IMR-90 (cell line): Measurements from ENCODE around the gene TNS1. TPM values are rescaled to one million over a fixed set of nuclear protein-coding genes. Genes with fewer than 3 reads are reported as not detected.

Experiments used
- ATAC-seq: fragments of 200-7000 bp; cut with Tn5 transposase; 2 replicates; pipeline ENCODE4 v1.9.1; 2020; ENCODE audit warnings: low read depth, mild to moderate bottlenecking, moderate library complexity
- BruUV-seq: library from RNA; stranded (reverse); fragments of 400-500 nt; replicated peaks from 2 replicates; lab custom pipeline; 2021; lab: Mats Ljungman, UMichigan
- CTCF ChIA-PET: fragments of 300-600 bp; formaldehyde crosslinking; extraction: SDS; loops from one replicate; lab custom pipeline; 2021; ENCODE audit warnings: antibody characterized with exemption; lab: Yijun Ruan, JAX
- POLR2A ChIA-PET: fragments of 300-600 bp; sonication (Branson Sonifier 250); formaldehyde crosslinking; loops from one replicate; lab custom pipeline; 2022; ENCODE audit warnings: antibody characterized with exemption; ENCODE audit not compliant: unreplicated experiment; lab: Charles Lee
- DNase-seq: peaks from one replicate; pipeline ENCODE4 v3.0.0; 2013
- H2AFZ ChIP-seq: replicated peaks from 2 replicates; pipeline ENCODE3; 2013; ENCODE audit warnings: low read length, mild to moderate bottlenecking; ENCODE audit not compliant: poor library complexity
- H2AK5ac ChIP-seq: 2 replicates; pipeline ENCODE4 v1.6.1; 2013; ENCODE audit warnings: low read depth, low read length, inconsistent platforms
- H2AK9ac ChIP-seq: replicated peaks from 2 replicates; pipeline ENCODE3; 2013; ENCODE audit warnings: mild to moderate bottlenecking, low read depth, low read length, moderate library complexity; ENCODE audit not compliant: poor library complexity
- H2BK120ac ChIP-seq: 2 replicates; pipeline ENCODE4 v1.6.1; 2013; ENCODE audit warnings: low read depth, low read length, inconsistent platforms
- H2BK15ac ChIP-seq: 3 replicates; pipeline ENCODE4 v1.6.1; 2013; ENCODE audit warnings: low read depth, low read length, inconsistent platforms
- H2BK20ac ChIP-seq: 2 replicates; pipeline ENCODE4 v1.6.1; 2013; ENCODE audit warnings: low read depth, mild to moderate bottlenecking, inconsistent platforms, low read length, moderate library complexity
- H2BK5ac ChIP-seq: 2 replicates; pipeline ENCODE4 v1.6.1; 2013; ENCODE audit warnings: mild to moderate bottlenecking, low read depth, low read length, inconsistent platforms; ENCODE audit not compliant: poor library complexity, severe bottlenecking
- H3K14ac ChIP-seq: replicated peaks from 2 replicates; pipeline ENCODE4 v1.6.1; 2013; ENCODE audit warnings: low read depth, low read length, inconsistent platforms
- H3K18ac ChIP-seq: 2 replicates; pipeline ENCODE4 v1.6.1; 2013; ENCODE audit warnings: low read depth, low read length, control low read depth
- H3K23ac ChIP-seq: 2 replicates; pipeline ENCODE4 v1.6.1; 2013; ENCODE audit warnings: low read depth, low read length, inconsistent platforms
- H3K27ac ChIP-seq: 2 replicates; pipeline ENCODE4 v1.5.1; 2013; ENCODE audit warnings: mild to moderate bottlenecking, control low read depth, low read length; ENCODE audit not compliant: insufficient read depth
- H3K27me3 ChIP-seq: 2 replicates; pipeline ENCODE4 v1.6.1; 2013; ENCODE audit warnings: low read length; ENCODE audit not compliant: control insufficient read depth, insufficient read depth
- H3K36me3 ChIP-seq: 2 replicates; pipeline ENCODE4 v1.6.1; 2013; ENCODE audit warnings: low read length, mixed read lengths; ENCODE audit not compliant: control insufficient read depth, insufficient read depth
- H3K4ac ChIP-seq: 2 replicates; pipeline ENCODE4 v1.6.1; 2013; ENCODE audit warnings: low read depth, low read length, inconsistent platforms
- H3K4me1 ChIP-seq: 2 replicates; pipeline ENCODE4 v1.6.1; 2013; ENCODE audit warnings: low read length, mixed read lengths; ENCODE audit not compliant: control insufficient read depth, insufficient read depth
- H3K4me2 ChIP-seq: 2 replicates; pipeline ENCODE4 v1.6.1; 2013; ENCODE audit warnings: low read depth, mild to moderate bottlenecking, control low read depth, low read length, moderate library complexity
- H3K4me3 ChIP-seq: 2 replicates; pipeline ENCODE4 v1.5.1; 2013; ENCODE audit warnings: low read depth, mild to moderate bottlenecking, control low read depth, low read length, moderate library complexity; ENCODE audit not compliant: insufficient read depth
- H3K56ac ChIP-seq: 2 replicates; pipeline ENCODE4 v1.6.1; 2013; ENCODE audit warnings: low read length, inconsistent platforms; ENCODE audit not compliant: insufficient read depth; ENCODE audit errors: extremely low read depth
- H3K79me1 ChIP-seq, 2 experiments: 2 replicates each; pipeline ENCODE4 v1.6.1; 2013; ENCODE audit warnings: low read length in 2 of 2, inconsistent platforms in 1 of 2, low read depth in 1 of 2
- H3K9ac ChIP-seq: 2 replicates; pipeline ENCODE4 v1.6.1; 2013; ENCODE audit warnings: low read depth, low read length, control low read depth
- H3K9me1 ChIP-seq: 2 replicates; pipeline ENCODE4 v1.6.1; 2013; ENCODE audit warnings: low read length, inconsistent platforms; ENCODE audit not compliant: insufficient read depth
- H3K9me3 ChIP-seq: 2 replicates; pipeline ENCODE4 v1.6.1; 2013; ENCODE audit warnings: low read length; ENCODE audit not compliant: control insufficient read depth, insufficient read depth
- H4K20me1 ChIP-seq: 2 replicates; pipeline ENCODE4 v1.6.1; 2013; ENCODE audit warnings: low read length, inconsistent platforms; ENCODE audit not compliant: insufficient read depth
- H4K5ac ChIP-seq: 2 replicates; pipeline ENCODE4 v1.6.1; 2013; ENCODE audit warnings: mild to moderate bottlenecking, low read depth, low read length, control low read depth
- H4K8ac ChIP-seq, 2 experiments: 2 replicates each; pipeline ENCODE4 v1.6.1; 2013; ENCODE audit warnings: low read depth in 2 of 2, low read length in 2 of 2, control low read depth in 1 of 2, inconsistent platforms in 1 of 2
- H4K91ac ChIP-seq: 2 replicates; pipeline ENCODE4 v1.6.1; 2013; ENCODE audit warnings: low read depth, low read length, inconsistent platforms; ENCODE audit not compliant: insufficient read depth
- BHLHE40 ChIP-seq: fragments of 150-350 bp; IDR thresholded peaks from 2 replicates; pipeline ENCODE4 v1.6.1; 2016; ENCODE audit warnings: mild to moderate bottlenecking, low read depth, low read length
- CEBPB ChIP-seq: IDR thresholded peaks from 2 replicates; pipeline ENCODE4 v1.6.1; 2012; ENCODE audit warnings: low read depth, low read length, improper control_type of control experiment
- CHD1 ChIP-seq: IDR thresholded peaks from 2 replicates; pipeline ENCODE4 v1.6.1; 2012; ENCODE audit warnings: low read depth, low read length, improper control_type of control experiment
- FOS ChIP-seq: fragments of 150-350 bp; IDR thresholded peaks from 2 replicates; pipeline ENCODE4 v1.6.1; 2016; ENCODE audit warnings: low read depth, low read length
- MAFK ChIP-seq: IDR thresholded peaks from 2 replicates; pipeline ENCODE4 v1.6.1; 2012; ENCODE audit warnings: low read depth, low read length, improper control_type of control experiment
- MAZ ChIP-seq: IDR thresholded peaks from 2 replicates; pipeline ENCODE4 v1.6.1; 2012; ENCODE audit warnings: low read depth, mild to moderate bottlenecking, low read length, improper control_type of control experiment, moderate library complexity, borderline replicate concordance
- NFE2L2 ChIP-seq: fragments of 150-350 bp; IDR thresholded peaks from 2 replicates; pipeline ENCODE4 v1.6.1; 2016; ENCODE audit warnings: low read depth, mild to moderate bottlenecking, low read length
- POLR2A ChIP-seq: IDR thresholded peaks from 2 replicates; pipeline ENCODE4 v1.6.1; 2012; ENCODE audit warnings: mild to moderate bottlenecking, low read depth, low read length
- RAD21 ChIP-seq: IDR thresholded peaks from 2 replicates; pipeline ENCODE4 v1.6.1; 2012; ENCODE audit warnings: low read length, improper control_type of control experiment
- RCOR1 ChIP-seq: IDR thresholded peaks from 2 replicates; pipeline ENCODE4 v1.6.1; 2012; ENCODE audit warnings: mild to moderate bottlenecking, low read length, improper control_type of control experiment; ENCODE audit not compliant: insufficient replicate concordance
- SMC3 ChIP-seq: fragments of 150-350 bp; IDR thresholded peaks from 2 replicates; pipeline ENCODE4 v1.6.1; 2016; ENCODE audit warnings: low read depth, mild to moderate bottlenecking, antibody characterized with exemption, low read length, moderate library complexity
- WGBS, 2 experiments: methylation state at CpG; one replicate each; pipeline versions ENCODE4 v1.1.5 to v1.1.7; 2013; ENCODE audit warnings: missing lambda C conversion rate in 2 of 2; ENCODE audit not compliant: insufficient read length in 1 of 2; ENCODE audit errors: extremely low coverage in 2 of 2; 5-methylcytosine and 5-hydroxymethylcytosine counted together
- dilution Hi-C: fragments of 300-500 bp; cut with HindIII; formaldehyde crosslinking; loops from one replicate; pipeline ENCODE4 v1.14.3; 2018; ENCODE audit warnings: low sequenced_read_pairs; ENCODE audit not compliant: unreplicated experiment
- in situ Hi-C: fragments of 300-500 bp; cut with MboI; formaldehyde crosslinking; loops from 3 replicates; pipeline ENCODE4 v1.14.3; 2019; ENCODE audit warnings: low sequenced_read_pairs, inconsistent platforms, mixed read lengths
- intact Hi-C: fragments of 100-400 bp; cut with micrococcal nuclease; formaldehyde crosslinking; loops from 2 replicates; pipeline ENCODE4 v1.10.0; 2022
- polyA plus RNA-seq, 3 experiments: library from polyadenylated mRNA; depleted of rRNA; stranded (reverse); fragments of >200 nt; gene quantifications; 2 replicates each; pipeline ENCODE4 v1.2.3, GENCODE V29; 2012; ENCODE audit warnings: low replicate concordance in 1 of 3
- total RNA-seq: library from RNA; depleted of rRNA; stranded (reverse); fragments of >200 nt; gene quantifications from 2 replicates; pipeline ENCODE4 v1.2.3, GENCODE V29; 2012
- TF ChIP-seq, protein P1 (sequence below): fragments of 150-350 bp; IDR thresholded peaks from 2 replicates; pipeline ENCODE4 v1.6.1; 2016; ENCODE audit warnings: low read depth, mild to moderate bottlenecking, low read length, moderate library complexity, borderline replicate concordance
- TF ChIP-seq, protein P2 (sequence below): fragments of 150-350 bp; IDR thresholded peaks from 2 replicates; pipeline ENCODE4 v1.6.1; 2017; ENCODE audit warnings: mild to moderate bottlenecking, antibody characterized with exemption, low read length, low read depth
- TF ChIP-seq, protein P3 (sequence below): conservative IDR thresholded peaks from 2 replicates; pipeline ENCODE4 v1.5.1; 2012; ENCODE audit warnings: mild to moderate bottlenecking, low read depth, low read length, improper control_type of control experiment

Gene TNS1
- total and polyA plus RNA-seq, 2 of the 4 experiments (the other 2 are of a cell fraction) = 41.1 to 45.2 TPM

DNA sequence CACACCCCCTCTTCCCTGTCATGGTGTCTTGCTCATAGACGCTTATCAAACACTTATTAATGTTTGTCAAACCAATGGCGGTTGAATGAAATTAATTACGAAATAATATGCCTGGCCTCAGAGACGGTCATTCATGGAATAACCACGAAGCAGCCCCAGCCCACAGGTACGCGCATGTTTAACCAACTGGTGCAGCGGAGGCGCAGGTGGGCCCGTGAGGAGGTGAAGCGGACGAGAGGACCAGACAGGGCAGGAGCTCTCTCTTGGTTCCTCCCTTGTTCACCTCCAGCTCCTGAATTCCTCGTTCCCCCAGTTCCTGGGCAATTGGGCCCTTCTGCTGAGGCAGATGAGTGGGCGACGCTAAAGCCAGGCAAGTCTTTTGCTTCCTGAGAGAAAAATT is 169.8 kb downstream of the TNS1 start:
- DNase-seq (no peak), ATAC-seq (no peak)
- Histone ChIP-seq H3K4ac (no peak overlapping the region), H3K9me1 (peaks cover 17% of the 10 kb centered on the region; the same call in 1 of the 2 replicates), H2BK5ac (no peak overlapping the region), H2BK15ac (no peak overlapping the region), H4K20me1 (peaks cover 18% of the 10 kb centered on the region), H3K4me2 (no peak overlapping the region), H3K56ac (no peak overlapping the region), H3K18ac (no peak overlapping the region), H3K27me3 (no peaks in the 10 kb centered on the region), H2BK120ac (no peak overlapping the region), H2BK20ac (no peak overlapping the region), H3K23ac (no peak overlapping the region), H3K9ac (no peak overlapping the region), H4K8ac (no peak overlapping the region), H3K14ac (no peak overlapping the region), H3K9me3 (no peaks in the 10 kb centered on the region), H4K5ac (no peak overlapping the region), H3K79me1 (peaks cover 14 to 51% of the 10 kb centered on the region in 2 experiments), H3K4me3 (no peak overlapping the region), H3K36me3 (peaks cover 60% of the 10 kb centered on the region), H3K4me1 (peaks cover 11% of the 10 kb centered on the region), H2AFZ (no peak overlapping the region), H2AK9ac (no peak overlapping the region), H3K27ac (no peak overlapping the region), H2AK5ac (no peak overlapping the region), H4K91ac (no peak overlapping the region)
- BruUV-seq = no TSS peak
- dilution Hi-C loops (no loop called here), in situ Hi-C loops (no loop called here), intact Hi-C loops (no loop called here)
- POLR2A ChIA-PET = no interaction called here
- CTCF ChIA-PET = no interaction called here
- 98% methylated on average over 6 of the region's 15 CpGs; no CpG with 5 or more reads in 1 of the 2 experiments for WGBS, 2 experiments
- no peak for TF ChIP-seq MAFK
- no peak for TF ChIP-seq NFE2L2
- no peak for TF ChIP-seq RAD21
- TF ChIP-seq MAZ = no peak
- TF ChIP-seq CEBPB = no peak
- no peak for TF ChIP-seq FOS
- TF ChIP-seq, protein P1, sequence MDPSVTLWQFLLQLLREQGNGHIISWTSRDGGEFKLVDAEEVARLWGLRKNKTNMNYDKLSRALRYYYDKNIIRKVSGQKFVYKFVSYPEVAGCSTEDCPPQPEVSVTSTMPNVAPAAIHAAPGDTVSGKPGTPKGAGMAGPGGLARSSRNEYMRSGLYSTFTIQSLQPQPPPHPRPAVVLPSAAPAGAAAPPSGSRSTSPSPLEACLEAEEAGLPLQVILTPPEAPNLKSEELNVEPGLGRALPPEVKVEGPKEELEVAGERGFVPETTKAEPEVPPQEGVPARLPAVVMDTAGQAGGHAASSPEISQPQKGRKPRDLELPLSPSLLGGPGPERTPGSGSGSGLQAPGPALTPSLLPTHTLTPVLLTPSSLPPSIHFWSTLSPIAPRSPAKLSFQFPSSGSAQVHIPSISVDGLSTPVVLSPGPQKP = no peak
- TF ChIP-seq RCOR1 = no peak
- TF ChIP-seq, protein P2, sequence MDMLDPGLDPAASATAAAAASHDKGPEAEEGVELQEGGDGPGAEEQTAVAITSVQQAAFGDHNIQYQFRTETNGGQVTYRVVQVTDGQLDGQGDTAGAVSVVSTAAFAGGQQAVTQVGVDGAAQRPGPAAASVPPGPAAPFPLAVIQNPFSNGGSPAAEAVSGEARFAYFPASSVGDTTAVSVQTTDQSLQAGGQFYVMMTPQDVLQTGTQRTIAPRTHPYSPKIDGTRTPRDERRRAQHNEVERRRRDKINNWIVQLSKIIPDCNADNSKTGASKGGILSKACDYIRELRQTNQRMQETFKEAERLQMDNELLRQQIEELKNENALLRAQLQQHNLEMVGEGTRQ = no peak
- no peak for TF ChIP-seq SMC3
- TF ChIP-seq, protein P3, sequence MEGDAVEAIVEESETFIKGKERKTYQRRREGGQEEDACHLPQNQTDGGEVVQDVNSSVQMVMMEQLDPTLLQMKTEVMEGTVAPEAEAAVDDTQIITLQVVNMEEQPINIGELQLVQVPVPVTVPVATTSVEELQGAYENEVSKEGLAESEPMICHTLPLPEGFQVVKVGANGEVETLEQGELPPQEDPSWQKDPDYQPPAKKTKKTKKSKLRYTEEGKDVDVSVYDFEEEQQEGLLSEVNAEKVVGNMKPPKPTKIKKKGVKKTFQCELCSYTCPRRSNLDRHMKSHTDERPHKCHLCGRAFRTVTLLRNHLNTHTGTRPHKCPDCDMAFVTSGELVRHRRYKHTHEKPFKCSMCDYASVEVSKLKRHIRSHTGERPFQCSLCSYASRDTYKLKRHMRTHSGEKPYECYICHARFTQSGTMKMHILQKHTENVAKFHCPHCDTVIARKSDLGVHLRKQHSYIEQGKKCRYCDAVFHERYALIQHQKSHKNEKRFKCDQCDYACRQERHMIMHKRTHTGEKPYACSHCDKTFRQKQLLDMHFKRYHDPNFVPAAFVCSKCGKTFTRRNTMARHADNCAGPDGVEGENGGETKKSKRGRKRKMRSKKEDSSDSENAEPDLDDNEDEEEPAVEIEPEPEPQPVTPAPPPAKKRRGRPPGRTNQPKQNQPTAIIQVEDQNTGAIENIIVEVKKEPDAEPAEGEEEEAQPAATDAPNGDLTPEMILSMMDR = no peak
- no peak for TF ChIP-seq POLR2A
- no peak for TF ChIP-seq BHLHE40
- no peak for TF ChIP-seq CHD1
